Subcutaneous abdominal adipose tissue (tissue), 5 donors: Measurements from ENCODE around the gene ME3.
A peak's percentile ranks its signal among the peaks of the same experiment; 100 is the strongest.
"Not testable (repeated sequence)": the region's sequence is repeated elsewhere in the genome, so short reads cannot be mapped to it uniquely, and the experiment has no call there.

Source experiments
- H3K27ac ChIP-seq: one replicate; pipeline ENCODE4 v1.7.0; 2013; ENCODE audit warnings: low read depth, mild to moderate bottlenecking, inconsistent platforms, low read length, moderate library complexity
- H3K27me3 ChIP-seq, 5 donors: one replicate each; pipeline ENCODE4 v1.7.0; 2013; ENCODE audit warnings: low read length in 5 of 5, inconsistent platforms in 1 of 5; ENCODE audit not compliant: control insufficient read depth in 5 of 5, insufficient read depth in 4 of 5
- H3K36me3 ChIP-seq, 5 donors: one replicate each; pipeline ENCODE4 v1.7.0; 2013; ENCODE audit warnings: low read length in 5 of 5; ENCODE audit not compliant: control insufficient read depth in 5 of 5, insufficient read depth in 5 of 5
- H3K4me1 ChIP-seq, 5 donors: one replicate each; pipeline ENCODE4 v1.7.0; 2013; ENCODE audit warnings: low read length in 5 of 5, mild to moderate bottlenecking in 3 of 5, moderate library complexity in 1 of 5; ENCODE audit not compliant: control insufficient read depth in 5 of 5, insufficient read depth in 5 of 5
- H3K4me3 ChIP-seq, 5 donors: one replicate each; pipeline ENCODE4 v1.7.0; 2013; ENCODE audit warnings: low read length in 5 of 5, low read depth in 1 of 5
- H3K9ac ChIP-seq, 5 donors: one replicate each; pipeline ENCODE4 v1.7.0; 2013; ENCODE audit warnings: low read length in 5 of 5, mild to moderate bottlenecking in 4 of 5, moderate library complexity in 3 of 5
- H3K9me3 ChIP-seq, 5 donors: one replicate each; pipeline ENCODE4 v1.7.0; 2013; ENCODE audit warnings: low read length in 5 of 5; ENCODE audit not compliant: control insufficient read depth in 5 of 5
- donor health status: healthy.
- donor health status: healthy.
- donor health status: healthy.
- donor health status: healthy.
- donor health status: healthy.

ME3 gene

GRCh38 chr11:86570451-86570850, 102.0 kb downstream of the ME3 start:
- no peaks in the 10 kb centered on the region for H3K27me3 ChIP-seq
- no peaks in the 10 kb centered on the region for H3K36me3 ChIP-seq
- no peak overlapping the region for H3K4me3 ChIP-seq
- H3K4me1 ChIP-seq = peaks cover 0 to 9% (median 7%) of the 10 kb centered on the region in 5 donors
- no peak overlapping the region for H3K9ac ChIP-seq
- H3K9me3 ChIP-seq = no peaks in the 10 kb centered on the region
- no peak overlapping the region for H3K27ac ChIP-seq

GRCh38 chr11:86570020-86570419, 102.4 kb downstream of the ME3 start:
- H3K4me1 ChIP-seq = peaks cover 0 to 9% (median 7%) of the 10 kb centered on the region in 5 donors
- no peaks in the 10 kb centered on the region for H3K27me3 ChIP-seq
- H3K4me3 ChIP-seq = no peak overlapping the region
- H3K9me3 ChIP-seq = no peaks in the 10 kb centered on the region
- H3K9ac ChIP-seq = no peak overlapping the region
- H3K27ac ChIP-seq = no peak overlapping the region
- H3K36me3 ChIP-seq = no peaks in the 10 kb centered on the region

- Histone ChIP-seq H3K4me3 (no peak overlapping the region), H3K36me3 (no peaks in the 10 kb centered on the region), H3K27ac (no peak overlapping the region), H3K4me1 (peaks cover 0 to 9% (median 6%) of the 10 kb centered on the region in 5 donors), H3K9me3 (no peaks in the 10 kb centered on the region), H3K9ac (no peak overlapping the region), H3K27me3 (no peaks in the 10 kb centered on the region)
Observed at GRCh38 chr11:86569109-86569508, 103.3 kb downstream of the ME3 start.

DNA sequence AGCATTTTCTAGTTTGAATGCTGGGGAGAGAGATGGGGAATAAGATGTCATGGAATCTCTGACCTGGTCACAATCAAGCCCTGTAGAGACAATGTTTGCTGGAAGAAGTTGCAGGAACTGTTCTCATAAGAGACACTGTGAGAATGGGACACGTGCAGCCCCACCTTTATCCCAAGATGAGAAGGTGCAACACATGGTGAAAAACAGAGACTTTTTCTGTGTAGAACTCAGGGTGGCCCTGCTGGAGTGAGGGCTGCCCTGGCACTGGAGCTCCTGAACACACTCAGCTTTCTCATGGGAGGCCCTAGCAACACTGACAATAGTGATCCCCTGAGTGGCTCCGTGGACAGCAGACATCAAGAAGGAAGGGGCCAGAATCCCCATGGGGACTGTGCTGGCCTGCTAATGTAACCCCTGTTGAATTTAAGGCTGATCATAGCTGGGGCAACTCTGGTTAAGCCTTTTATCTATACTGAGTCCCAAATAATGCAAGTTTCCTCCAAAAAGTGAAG, 106.6 kb downstream of the ME3 start:
- Histone ChIP-seq H3K27ac (no peak overlapping the region), H3K4me1 (peaks cover 0 to 6% (median 4%) of the 10 kb centered on the region in 5 donors), H3K36me3 (no peaks in the 10 kb centered on the region), H3K4me3 (no peak overlapping the region), H3K9me3 (no peaks in the 10 kb centered on the region), H3K27me3 (no peaks in the 10 kb centered on the region), H3K9ac (no peak overlapping the region)

GRCh38 chr11:86565388-86565787, 107.0 kb downstream of the ME3 start:
- no peak overlapping the region for H3K4me3 ChIP-seq
- H3K4me1 ChIP-seq = peaks cover 0 to 4% (median 0%) of the 10 kb centered on the region in 5 donors
- H3K9me3 ChIP-seq = no peaks in the 10 kb centered on the region
- no peak overlapping the region for H3K9ac ChIP-seq
- H3K27me3 ChIP-seq = no peaks in the 10 kb centered on the region
- no peaks in the 10 kb centered on the region for H3K36me3 ChIP-seq
- H3K27ac ChIP-seq = no peak overlapping the region

DNA sequence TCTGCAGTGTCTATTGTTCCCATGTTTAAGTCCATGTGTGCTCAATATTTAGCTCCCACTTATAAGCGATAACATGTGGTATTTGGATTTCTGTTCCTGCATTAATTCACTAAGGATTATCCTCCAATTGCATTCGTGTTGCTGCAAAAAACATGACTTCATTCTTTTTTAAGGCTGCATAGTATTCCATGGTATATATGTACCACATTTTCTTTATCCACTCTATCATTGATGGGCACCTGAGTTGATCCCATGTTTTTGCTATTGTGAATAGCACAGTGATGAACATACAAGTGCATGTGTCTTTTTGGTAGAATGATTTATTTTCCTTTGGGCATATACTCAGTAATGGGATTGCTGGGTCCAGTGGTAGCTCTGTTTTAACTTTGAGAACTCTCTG, 109.6 kb downstream of the ME3 start:
- not testable (repeated sequence) for H3K27me3 ChIP-seq, H3K27ac ChIP-seq, H3K9ac ChIP-seq, H3K4me3 ChIP-seq, H3K9me3 ChIP-seq, H3K36me3 ChIP-seq
- H3K4me1 ChIP-seq = peaks cover 8 to 25% (median 15%) of the 10 kb centered on the region in 5 donors

GRCh38 chr11:86559311-86559945, 113.0 kb downstream of the ME3 start:
- peaks cover 8 to 25% (median 15%) of the 10 kb centered on the region in 5 donors for H3K4me1 ChIP-seq
- peak overlapping the region in 2 of 5 donors; percentile 17 to 30 for H3K4me3 ChIP-seq
- no peaks in the 10 kb centered on the region for H3K9me3 ChIP-seq
- no peaks in the 10 kb centered on the region for H3K27me3 ChIP-seq
- peak overlapping the region in 3 of 5 donors; percentile 7 to 74 (median 9) for H3K9ac ChIP-seq
- H3K27ac ChIP-seq = peak overlapping the region; percentile 69
- H3K36me3 ChIP-seq = peaks cover 0 to 18% (median 11%) of the 10 kb centered on the region in 5 donors

- peak overlapping the region in 1 of 5 donors; percentile 7 for H3K9ac ChIP-seq
- no peak overlapping the region for H3K4me3 ChIP-seq
- H3K36me3 ChIP-seq = peaks cover 0 to 18% (median 15%) of the 10 kb centered on the region in 5 donors
- peak overlapping the region; percentile 69 for H3K27ac ChIP-seq
- peaks cover 8 to 25% (median 15%) of the 10 kb centered on the region in 5 donors for H3K4me1 ChIP-seq
- no peaks in the 10 kb centered on the region for H3K9me3 ChIP-seq
- no peaks in the 10 kb centered on the region for H3K27me3 ChIP-seq
Observed at GRCh38 chr11:86558841-86559240, 113.6 kb downstream of the ME3 start.

DNA sequence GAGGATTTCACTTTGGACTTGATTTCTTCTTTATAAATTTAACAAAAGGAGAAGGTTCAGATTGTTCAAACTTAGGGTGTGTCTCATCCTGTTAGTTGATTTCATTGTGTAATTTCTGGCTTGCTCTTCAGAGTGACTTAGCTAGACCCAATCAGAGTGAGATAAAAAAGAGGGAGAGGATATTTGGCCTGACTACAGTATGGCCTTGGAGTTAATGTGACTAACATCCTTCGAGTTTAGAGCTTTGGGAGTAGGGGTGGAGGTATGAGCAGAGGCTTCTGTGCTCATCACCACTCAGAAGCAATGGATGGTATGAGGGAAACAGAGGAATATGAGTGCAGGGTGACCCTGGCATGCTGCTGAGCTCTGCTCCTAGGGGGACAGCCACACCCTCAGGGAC, 114.2 kb downstream of the ME3 start:
- Histone ChIP-seq H3K4me1 (peaks cover 8 to 25% (median 15%) of the 10 kb centered on the region in 5 donors), H3K36me3 (peaks cover 0 to 23% (median 18%) of the 10 kb centered on the region in 5 donors), H3K4me3 (no peak overlapping the region)

GRCh38 chr11:86555866-86556265, 116.5 kb downstream of the ME3 start:
- Histone ChIP-seq H3K4me1 (peaks cover 8 to 45% (median 27%) of the 10 kb centered on the region in 5 donors), H3K27ac (no peak overlapping the region), H3K9me3 (no peaks in the 10 kb centered on the region), H3K9ac (no peak overlapping the region), H3K4me3 (no peak overlapping the region), H3K36me3 (peaks cover 0 to 27% (median 23%) of the 10 kb centered on the region in 5 donors), H3K27me3 (no peaks in the 10 kb centered on the region)

More for the DNA sequence above, 114.2 kb downstream of the ME3 start:
- Histone ChIP-seq H3K9me3 (no peaks in the 10 kb centered on the region), H3K27ac (peak overlapping the region; percentile 69), H3K9ac (no peak overlapping the region), H3K27me3 (no peaks in the 10 kb centered on the region)
